B cell (primary cell): ENCODE measurements around the gene LDB1. TPM values are rescaled to one million over a fixed set of nuclear protein-coding genes. Genes with fewer than 3 reads are reported as not detected.

Experiments used
- ATAC-seq: fragments of 200-7000 bp; cut with Tn5 transposase; one replicate; pipeline ENCODE4 v1.10.0; 2021; ENCODE audit warnings: low read depth, mild to moderate bottlenecking, moderate number of reproducible peaks, moderate library complexity
- CTCF ChIA-PET: fragments of 350-600 bp; sonication (Branson Sonifier 250); formaldehyde crosslinking; loops from one replicate; lab custom pipeline; 2021; ENCODE audit warnings: antibody characterized with exemption, inconsistent platforms; lab: Charles Lee
- POLR2A ChIA-PET: fragments of 350-600 bp; sonication (Branson Sonifier 250); formaldehyde crosslinking; loops from one replicate; lab custom pipeline; 2021; ENCODE audit warnings: antibody characterized with exemption; lab: Charles Lee
- DNase-seq: peaks from one replicate; pipeline ENCODE4 v3.0.0; 2013
- H2AFZ ChIP-seq: 2 replicates; pipeline ENCODE4 v1.6.1; 2012; ENCODE audit warnings: mild to moderate bottlenecking, low read depth, low read length; ENCODE audit not compliant: insufficient read depth, poor library complexity, severe bottlenecking
- H3K27ac ChIP-seq, 2 donors: 1 replicate in 1 of 2; 2 replicates in 1 of 2; pipeline ENCODE4 v1.5.1; 2012 to 2013; ENCODE audit warnings: low read length in 2 of 2, mild to moderate bottlenecking in 2 of 2, moderate library complexity in 1 of 2
- H3K27me3 ChIP-seq, 4 experiments: fragments of 200-600 bp in 1 of 4; sonication (generic) in 1 of 4; replicated peaks in 1 of 4; 1 replicate in 2 of 4; 2 replicates in 2 of 4; pipeline versions ENCODE4 v1.6.1 to v1.7.0; 2013 to 2016; ENCODE audit warnings: low read length in 3 of 4, mild to moderate bottlenecking in 2 of 4, mixed read lengths in 1 of 4, moderate library complexity in 1 of 4; ENCODE audit not compliant: insufficient read depth in 4 of 4, control insufficient read depth in 3 of 4; ENCODE audit errors: control extremely low read depth in 1 of 4
- H3K36me3 ChIP-seq, 2 experiments: replicated peaks in 1 of 2; 1 replicate in 1 of 2; 2 replicates in 1 of 2; pipeline versions ENCODE4 v1.6.1 to v1.7.1; 2013; ENCODE audit warnings: low read length in 1 of 2; ENCODE audit not compliant: insufficient read depth in 2 of 2, control insufficient read depth in 1 of 2; ENCODE audit errors: control extremely low read depth in 1 of 2, extremely low read depth in 1 of 2
- H3K4me1 ChIP-seq, 2 donors: fragments of 200-600 bp in 1 of 2; sonication (generic) in 1 of 2; 1 replicate in 1 of 2; 2 replicates in 1 of 2; pipeline versions ENCODE4 v1.5.1 to v1.6.1; 2013 to 2017; ENCODE audit warnings: low read length in 2 of 2; ENCODE audit not compliant: control insufficient read depth in 2 of 2, insufficient read depth in 2 of 2
- H3K4me2 ChIP-seq: replicated peaks from 2 replicates; pipeline ENCODE3; 2012; ENCODE audit warnings: mild to moderate bottlenecking, low read depth, low read length; ENCODE audit not compliant: poor library complexity, severe bottlenecking
- H3K4me3 ChIP-seq, 5 experiments: fragments of 200-600 bp in 1 of 5; sonication (generic) in 1 of 5; 1 replicate in 3 of 5; 2 replicates in 2 of 5; pipeline versions ENCODE4 v1.5.1 to v1.7.0; 2011 to 2016; ENCODE audit warnings: low read length in 4 of 5, mild to moderate bottlenecking in 4 of 5, low read depth in 2 of 5, control low read depth in 1 of 5, moderate library complexity in 1 of 5; ENCODE audit not compliant: insufficient read depth in 1 of 5; ENCODE audit errors: control extremely low read depth in 1 of 5, extremely low read depth in 1 of 5
- H3K79me2 ChIP-seq: fragments of 200-600 bp; sonication (generic); one replicate; pipeline ENCODE4 v1.6.0; 2016; ENCODE audit warnings: low read length; ENCODE audit not compliant: control insufficient read depth, insufficient read depth
- H3K9ac ChIP-seq: fragments of 200-600 bp; sonication (generic); 2 replicates; pipeline ENCODE4 v1.6.1; 2017; ENCODE audit warnings: mild to moderate bottlenecking, low read length, moderate library complexity
- H3K9me3 ChIP-seq, 3 donors: one replicate each; pipeline versions ENCODE4 v1.6.1 to v1.7.1; 2013; ENCODE audit warnings: low read length in 2 of 3; ENCODE audit not compliant: control insufficient read depth in 2 of 3, insufficient read depth in 1 of 3; ENCODE audit errors: control extremely low read depth in 1 of 3
- H4K20me1 ChIP-seq: 2 replicates; pipeline ENCODE4 v1.6.0; 2012; ENCODE audit warnings: mild to moderate bottlenecking, low read length; ENCODE audit not compliant: insufficient read depth, control insufficient read depth, poor library complexity, severe bottlenecking
- H3K27ac Mint-ChIP-seq: one replicate; pipeline ENCODE4 v1.8.0; 2021; ENCODE audit warnings: mixed read lengths
- H3K27me3 Mint-ChIP-seq: one replicate; pipeline ENCODE4 v1.8.0; 2021; ENCODE audit warnings: mixed read lengths
- H3K4me1 Mint-ChIP-seq: one replicate; pipeline ENCODE4 v1.8.0; 2021; ENCODE audit warnings: mixed read lengths
- H3K4me3 Mint-ChIP-seq: one replicate; pipeline ENCODE4 v1.8.0; 2021; ENCODE audit warnings: mixed read lengths
- H3K9me3 Mint-ChIP-seq: one replicate; pipeline ENCODE4 v1.8.0; 2022; ENCODE audit warnings: mixed read lengths; ENCODE audit not compliant: insufficient read depth
- EZH2 ChIP-seq: IDR thresholded peaks from 2 replicates; pipeline ENCODE4 v1.6.1; 2012; ENCODE audit warnings: borderline replicate concordance, low read depth, mild to moderate bottlenecking, moderate library complexity, low read length; ENCODE audit not compliant: insufficient read depth, poor library complexity, severe bottlenecking
- WGBS: methylation state at CpG from one replicate; pipeline ENCODE4 v1.1.5; 2013; ENCODE audit warnings: missing lambda C conversion rate; ENCODE audit not compliant: insufficient coverage; 5-methylcytosine and 5-hydroxymethylcytosine counted together
- intact Hi-C: fragments of 100-400 bp; cut with micrococcal nuclease; formaldehyde crosslinking; loops from one replicate; pipeline ENCODE4 v1.10.0; 2022
- polyA plus RNA-seq: library from polyadenylated mRNA; depleted of rRNA; stranded (reverse); fragments of >200 nt; gene quantifications from 2 replicates; pipeline ENCODE4 v1.2.3, GENCODE V29; 2012
- total RNA-seq, 2 donors: library from RNA; stranded (reverse); fragments of 120-200 nt in 1 of 2; gene quantifications; 1 replicate in 1 of 2; 2 replicates in 1 of 2; pipeline versions ENCODE4 v1.2.3 to v1.2.4, GENCODE V29; 2013 to 2022
- TF ChIP-seq, protein P1 (sequence below): fragments of 200-600 bp; IDR thresholded peaks from one replicate; pipeline ENCODE4 v1.8.0; 2022; ENCODE audit warnings: antibody characterized with exemption, mild to moderate bottlenecking

Gene LDB1
- total and polyA plus RNA-seq, 2 donors (not counting 1 experiment from before 2014, with no cell fraction given), result 114 to 139 TPM

DNA sequence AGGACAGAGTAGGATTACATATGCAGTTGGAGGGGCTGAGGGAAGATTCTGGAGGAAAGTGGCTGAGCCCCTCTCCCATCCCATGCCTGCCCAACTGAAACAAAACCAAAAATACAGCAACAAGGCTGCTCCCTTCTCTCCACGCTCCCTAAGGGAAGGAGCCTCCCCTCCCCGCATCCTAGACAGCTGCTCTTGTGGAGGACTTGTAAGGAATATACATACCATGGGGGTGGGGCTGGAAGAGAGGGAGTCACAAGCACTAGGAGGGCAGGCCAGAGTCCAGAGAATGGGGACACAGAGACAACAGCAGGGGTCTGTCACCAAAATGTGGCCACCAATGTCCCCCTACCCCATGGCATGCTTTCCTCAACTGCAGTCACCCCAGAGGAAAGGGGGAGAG, 13.2 kb downstream of the LDB1 start:
- POLR2A ChIA-PET, result no interaction called here
- Histone ChIP-seq H3K36me3 (peaks cover 6 to 44% of the 10 kb centered on the region in 2 experiments), H3K4me1 (peaks cover 0 to under 1% of the 10 kb centered on the region in 2 donors), H3K27ac (no peak overlapping the region), H3K4me3 (no peak overlapping the region), H3K4me2 (no peak overlapping the region), H3K9ac (no peak overlapping the region), H4K20me1 (peaks cover 47% of the 10 kb centered on the region), H3K79me2 (peaks cover 17% of the 10 kb centered on the region), H3K27me3 (no peaks in the 10 kb centered on the region), H2AFZ (no peak overlapping the region), H3K9me3 (no peaks in the 10 kb centered on the region)
- Mint-ChIP-seq H3K4me1 (peaks cover 8% of the 10 kb centered on the region), H3K4me3 (no peak overlapping the region), H3K27me3 (no peaks in the 10 kb centered on the region), H3K27ac (no peak overlapping the region), H3K9me3 (no peaks in the 10 kb centered on the region)
- no CpG with 5 or more reads among the region's 2 CpGs for WGBS
- no peak for ATAC-seq
- CTCF ChIA-PET, result interaction anchor here (0.9 kb wide), 1 partner anchor 31 kb away, joined by 3 read pairs; no protein-coding TSS in a partner anchor
- no peak for DNase-seq
- intact Hi-C loops, result no loop called here
- no peak for TF ChIP-seq EZH2
- TF ChIP-seq, protein P1, sequence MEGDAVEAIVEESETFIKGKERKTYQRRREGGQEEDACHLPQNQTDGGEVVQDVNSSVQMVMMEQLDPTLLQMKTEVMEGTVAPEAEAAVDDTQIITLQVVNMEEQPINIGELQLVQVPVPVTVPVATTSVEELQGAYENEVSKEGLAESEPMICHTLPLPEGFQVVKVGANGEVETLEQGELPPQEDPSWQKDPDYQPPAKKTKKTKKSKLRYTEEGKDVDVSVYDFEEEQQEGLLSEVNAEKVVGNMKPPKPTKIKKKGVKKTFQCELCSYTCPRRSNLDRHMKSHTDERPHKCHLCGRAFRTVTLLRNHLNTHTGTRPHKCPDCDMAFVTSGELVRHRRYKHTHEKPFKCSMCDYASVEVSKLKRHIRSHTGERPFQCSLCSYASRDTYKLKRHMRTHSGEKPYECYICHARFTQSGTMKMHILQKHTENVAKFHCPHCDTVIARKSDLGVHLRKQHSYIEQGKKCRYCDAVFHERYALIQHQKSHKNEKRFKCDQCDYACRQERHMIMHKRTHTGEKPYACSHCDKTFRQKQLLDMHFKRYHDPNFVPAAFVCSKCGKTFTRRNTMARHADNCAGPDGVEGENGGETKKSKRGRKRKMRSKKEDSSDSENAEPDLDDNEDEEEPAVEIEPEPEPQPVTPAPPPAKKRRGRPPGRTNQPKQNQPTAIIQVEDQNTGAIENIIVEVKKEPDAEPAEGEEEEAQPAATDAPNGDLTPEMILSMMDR, result no peak

DNA sequence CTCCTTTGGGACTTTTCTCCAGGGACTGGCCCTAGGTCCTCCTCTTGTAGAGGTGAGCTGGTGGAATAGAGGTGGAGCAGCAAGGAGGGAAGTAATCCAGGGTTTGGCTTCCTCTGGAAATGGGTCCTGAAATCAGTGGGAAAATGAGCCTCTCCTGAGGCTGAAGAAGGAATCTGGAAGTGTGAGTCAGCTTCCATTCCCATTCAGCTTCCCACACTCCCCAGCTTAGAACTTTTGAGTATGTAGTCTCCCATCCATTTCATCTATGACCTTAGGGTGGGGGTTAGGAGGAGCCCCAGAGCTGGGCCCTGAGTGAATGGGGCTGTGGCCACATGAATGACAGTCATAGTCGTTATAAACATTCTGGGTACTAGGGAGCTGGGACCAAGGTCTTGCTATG, 17.7 kb downstream of the LDB1 start:
- Mint-ChIP-seq H3K9me3 (no peaks in the 10 kb centered on the region), H3K27me3 (no peaks in the 10 kb centered on the region), H3K27ac (no peak overlapping the region), H3K4me3 (no peak overlapping the region), H3K4me1 (peaks cover 7% of the 10 kb centered on the region)
- ChIA-PET CTCF (interaction anchor here (0.8 to 5.6 kb wide), 3 partner anchors 10 to 67 kb away, joined by 3 to 22 read pairs (median 3); no protein-coding TSS in a partner anchor), POLR2A (no interaction called here)
- Histone ChIP-seq H3K9ac (no peak overlapping the region), H3K79me2 (no peaks in the 10 kb centered on the region), H3K27me3 (no peaks in the 10 kb centered on the region), H2AFZ (no peak overlapping the region), H3K4me2 (no peak overlapping the region), H4K20me1 (peaks cover 7% of the 10 kb centered on the region), H3K4me1 (no peaks in the 10 kb centered on the region), H3K4me3 (no peak overlapping the region), H3K9me3 (no peaks in the 10 kb centered on the region), H3K36me3 (peaks cover 0 to 9% of the 10 kb centered on the region in 2 experiments), H3K27ac (no peak overlapping the region)
- DNase-seq (no peak), ATAC-seq (no peak)
- TF ChIP-seq EZH2, result no peak
- WGBS, result no CpG with 5 or more reads among the region's 1 CpG
- intact Hi-C loops, result no loop called here
